DOHH2 (cell line): Measurements from ENCODE around the gene HKDC1.
"Not testable (repeated sequence)": the region's sequence is repeated elsewhere in the genome, so short reads cannot be mapped to it uniquely, and the experiment has no call there.

ENCODE experiments used
- H3F3A ChIP-seq: fragments of 200-600 bp; sonication (generic), shearing (Covaris generic); 2 replicates; pipeline ENCODE4 v1.6.0; 2016; ENCODE audit warnings: antibody characterized with exemption, mild to moderate bottlenecking; ENCODE audit not compliant: control insufficient read depth, insufficient read depth
- H3K27ac ChIP-seq: fragments of 200-600 bp; sonication (generic); 2 replicates; pipeline ENCODE4 v1.5.1; 2014; ENCODE audit warnings: low read depth, mild to moderate bottlenecking, low read length, moderate library complexity
- H3K27me3 ChIP-seq: fragments of 200-600 bp; sonication (generic); 2 replicates; pipeline ENCODE4 v1.6.1; 2014; ENCODE audit warnings: mild to moderate bottlenecking, low read length, mixed read lengths; ENCODE audit not compliant: control insufficient read depth
- H3K36me3 ChIP-seq: fragments of 200-600 bp; sonication (generic); 2 replicates; pipeline ENCODE4 v1.6.1; 2014; ENCODE audit warnings: mild to moderate bottlenecking, low read length, moderate library complexity, mixed read lengths; ENCODE audit not compliant: control insufficient read depth
- H3K4me1 ChIP-seq: fragments of 200-600 bp; sonication (generic); 2 replicates; pipeline ENCODE4 v1.6.1; 2014; ENCODE audit warnings: mild to moderate bottlenecking, low read length, mixed read lengths; ENCODE audit not compliant: control insufficient read depth
- H3K4me2 ChIP-seq: fragments of 200-600 bp; sonication (generic); 2 replicates; pipeline ENCODE4 v1.6.0; 2014; ENCODE audit warnings: mild to moderate bottlenecking, low read length, moderate library complexity
- H3K4me3 ChIP-seq: fragments of 200-600 bp; sonication (generic); 2 replicates; pipeline ENCODE4 v1.5.1; 2014; ENCODE audit warnings: mild to moderate bottlenecking, low read length, mixed read lengths
- H3K79me2 ChIP-seq: fragments of 200-600 bp; sonication (generic); 2 replicates; pipeline ENCODE4 v1.6.1; 2014; ENCODE audit warnings: mild to moderate bottlenecking, low read length, mixed read lengths; ENCODE audit not compliant: control insufficient read depth
- H3K9me2 ChIP-seq: fragments of 200-600 bp; sonication (generic); replicated peaks from 2 replicates; pipeline ENCODE4 v1.6.1; 2014; ENCODE audit warnings: mild to moderate bottlenecking, low read length, mixed read lengths; ENCODE audit not compliant: control insufficient read depth
- H3K9me3 ChIP-seq: fragments of 200-600 bp; sonication (generic); 2 replicates; pipeline ENCODE4 v1.6.1; 2014; ENCODE audit warnings: antibody characterized with exemption, low read length, mixed read lengths; ENCODE audit not compliant: control insufficient read depth, insufficient read depth
- H4K20me1 ChIP-seq: fragments of 200-600 bp; sonication (generic); 2 replicates; pipeline ENCODE4 v1.6.0; 2014; ENCODE audit warnings: low read depth, mild to moderate bottlenecking, antibody characterized with exemption, low read length, moderate library complexity; ENCODE audit not compliant: control insufficient read depth, insufficient read depth
- EZH2phosphoT487 ChIP-seq: fragments of 200-600 bp; sonication (generic); IDR thresholded peaks from 2 replicates; pipeline ENCODE4 v1.6.1; 2017; ENCODE audit warnings: borderline replicate concordance, mild to moderate bottlenecking, antibody characterized with exemption, low read length, moderate library complexity, mixed read lengths
- TF ChIP-seq, protein P1 (sequence below): fragments of 200-600 bp; sonication (generic); IDR thresholded peaks from one replicate; pipeline ENCODE4 v1.5.1; 2014; ENCODE audit warnings: antibody characterized with exemption, mild to moderate bottlenecking, low read depth, low read length; ENCODE audit not compliant: poor library complexity, severe bottlenecking

HKDC1 gene

GRCh38 chr10:69248117-69248730 lies 28.1 kb downstream of the HKDC1 start:
- Histone ChIP-seq H3K36me3 (no peaks in the 10 kb centered on the region), H3F3A (no peaks in the 10 kb centered on the region), H3K4me3 (no peak overlapping the region), H3K4me2 (no peak overlapping the region), H3K27ac (no peak overlapping the region), H4K20me1 (no peaks in the 10 kb centered on the region), H3K4me1 (no peaks in the 10 kb centered on the region), H3K9me2 (no peaks in the 10 kb centered on the region), H3K79me2 (no peaks in the 10 kb centered on the region), H3K9me3 (no peaks in the 10 kb centered on the region), H3K27me3 (no peaks in the 10 kb centered on the region)
- TF ChIP-seq, protein P1, sequence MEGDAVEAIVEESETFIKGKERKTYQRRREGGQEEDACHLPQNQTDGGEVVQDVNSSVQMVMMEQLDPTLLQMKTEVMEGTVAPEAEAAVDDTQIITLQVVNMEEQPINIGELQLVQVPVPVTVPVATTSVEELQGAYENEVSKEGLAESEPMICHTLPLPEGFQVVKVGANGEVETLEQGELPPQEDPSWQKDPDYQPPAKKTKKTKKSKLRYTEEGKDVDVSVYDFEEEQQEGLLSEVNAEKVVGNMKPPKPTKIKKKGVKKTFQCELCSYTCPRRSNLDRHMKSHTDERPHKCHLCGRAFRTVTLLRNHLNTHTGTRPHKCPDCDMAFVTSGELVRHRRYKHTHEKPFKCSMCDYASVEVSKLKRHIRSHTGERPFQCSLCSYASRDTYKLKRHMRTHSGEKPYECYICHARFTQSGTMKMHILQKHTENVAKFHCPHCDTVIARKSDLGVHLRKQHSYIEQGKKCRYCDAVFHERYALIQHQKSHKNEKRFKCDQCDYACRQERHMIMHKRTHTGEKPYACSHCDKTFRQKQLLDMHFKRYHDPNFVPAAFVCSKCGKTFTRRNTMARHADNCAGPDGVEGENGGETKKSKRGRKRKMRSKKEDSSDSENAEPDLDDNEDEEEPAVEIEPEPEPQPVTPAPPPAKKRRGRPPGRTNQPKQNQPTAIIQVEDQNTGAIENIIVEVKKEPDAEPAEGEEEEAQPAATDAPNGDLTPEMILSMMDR, result no peak
- TF ChIP-seq EZH2phosphoT487, result no peak

GRCh38 chr10:69250041-69250440 lies 29.9 kb downstream of the HKDC1 start:
- Histone ChIP-seq H3F3A (no peaks in the 10 kb centered on the region), H3K9me3 (no peaks in the 10 kb centered on the region), H4K20me1 (no peaks in the 10 kb centered on the region), H3K4me2 (no peak overlapping the region), H3K27ac (no peak overlapping the region), H3K36me3 (no peaks in the 10 kb centered on the region), H3K4me3 (no peak overlapping the region), H3K9me2 (no peaks in the 10 kb centered on the region), H3K27me3 (no peaks in the 10 kb centered on the region), H3K79me2 (no peaks in the 10 kb centered on the region), H3K4me1 (no peaks in the 10 kb centered on the region)
- TF ChIP-seq, protein P1, result no peak
- no peak for TF ChIP-seq EZH2phosphoT487

GRCh38 chr10:69251417-69251816 lies 31.3 kb downstream of the HKDC1 start:
- not testable (repeated sequence) for H3K4me3 ChIP-seq, H3K4me2 ChIP-seq, H4K20me1 ChIP-seq, H3K36me3 ChIP-seq, H3K4me1 ChIP-seq, H3K9me3 ChIP-seq, H3K79me2 ChIP-seq, H3K27ac ChIP-seq, H3K9me2 ChIP-seq, H3K27me3 ChIP-seq, H3F3A ChIP-seq

DNA sequence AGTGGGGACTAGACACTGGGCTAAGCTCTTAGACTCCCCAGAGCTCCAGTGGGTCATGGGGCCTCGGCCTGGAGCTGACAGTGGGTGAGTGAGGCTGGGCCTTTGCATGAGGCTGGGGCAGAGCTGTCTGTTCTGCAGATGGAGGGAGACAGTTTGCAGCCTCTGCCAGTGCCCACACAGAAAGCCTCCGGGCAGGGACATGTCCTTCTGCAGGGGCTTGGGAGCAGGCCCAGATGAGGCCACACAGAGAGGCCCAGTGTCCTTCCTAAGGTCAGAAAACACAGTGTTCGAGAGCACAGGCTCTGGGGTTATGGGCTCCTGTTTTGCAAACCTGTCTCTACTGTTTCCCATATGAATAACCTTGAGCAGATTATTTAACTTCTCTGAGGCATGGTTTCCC lies 33.0 kb downstream of the HKDC1 start:
- Histone ChIP-seq H4K20me1 (no peaks in the 10 kb centered on the region), H3K9me3 (no peaks in the 10 kb centered on the region), H3K4me1 (no peaks in the 10 kb centered on the region), H3K27me3 (no peaks in the 10 kb centered on the region), H3K9me2 (no peaks in the 10 kb centered on the region), H3K4me3 (no peak overlapping the region), H3K79me2 (no peaks in the 10 kb centered on the region), H3K27ac (no peak overlapping the region), H3K36me3 (no peaks in the 10 kb centered on the region), H3K4me2 (no peak overlapping the region), H3F3A (no peaks in the 10 kb centered on the region)
- TF ChIP-seq, protein P1, result no peak
- no peak for TF ChIP-seq EZH2phosphoT487
